Epithelial cell of proximal tubule (primary cell): Measurements from ENCODE around the gene ZIC5. TPM values are rescaled to one million over a fixed set of nuclear protein-coding genes. Genes with fewer than 3 reads are reported as not detected.

Experiments
- DNase-seq: peaks from one replicate; pipeline ENCODE4 v3.0.0-alpha.2; 2011; ENCODE audit warnings: low read depth
- H3K4me3 ChIP-seq: 2 replicates; pipeline ENCODE4 v1.5.1; 2011; ENCODE audit warnings: low read depth, mild to moderate bottlenecking, low read length
- CTCF ChIP-seq: conservative IDR thresholded peaks from 2 replicates; pipeline ENCODE4 v1.5.1; 2012; ENCODE audit warnings: low read depth, mild to moderate bottlenecking, low read length
- total RNA-seq: library from RNA; depleted of rRNA; stranded (reverse); fragments of >200 nt; gene quantifications from 2 replicates; pipeline ENCODE4 v1.2.3, GENCODE V29; 2015

The ZIC5 gene
- total RNA-seq, 1 donor from 2014 or later: not detected

- no peak for TF ChIP-seq CTCF
- no peak for DNase-seq
- H3K4me3 ChIP-seq: no peak overlapping the region
Measured at GRCh38 chr13:99973808-99974185, 2.2 kb upstream of the ZIC5 start.

- DNase-seq: no peak
- TF ChIP-seq CTCF: no peak
- H3K4me3 ChIP-seq: no peak overlapping the region
Measured at GRCh38 chr13:99973163-99973807, 1.7 kb upstream of the ZIC5 start.

GRCh38 chr13:99972190-99972731 is 694 bp upstream of the ZIC5 start:
- TF ChIP-seq CTCF: no peak
- no peak overlapping the region for H3K4me3 ChIP-seq
- DNase-seq: no peak

GRCh38 chr13:99970651-99971575 is 654 bp downstream of the ZIC5 start:
- no peak for TF ChIP-seq CTCF
- DNase-seq: no peak
- H3K4me3 ChIP-seq: no peak overlapping the region

GRCh38 chr13:99969919-99970650 is 1.5 kb downstream of the ZIC5 start:
- no peak for TF ChIP-seq CTCF
- no peak overlapping the region for H3K4me3 ChIP-seq
- no peak for DNase-seq

- no peak overlapping the region for H3K4me3 ChIP-seq
- no peak for TF ChIP-seq CTCF
- DNase-seq: no peak
Measured at GRCh38 chr13:99969453-99969918, 2.1 kb downstream of the ZIC5 start.
